Peyer's patch (tissue), 4 donors: ENCODE data around the gene SLC11A2.
A peak's percentile ranks its signal among the peaks of the same experiment; 100 is the strongest.

Experiments
- POLR2A ChIP-seq, 2 donors: fragments of 450-650 bp; IDR thresholded peaks; one replicate each; pipeline ENCODE4 v1.5.1; 2017; ENCODE audit warnings: antibody characterized with exemption in 2 of 2, mild to moderate bottlenecking in 2 of 2, moderate library complexity in 2 of 2
- TF ChIP-seq, protein P1 (sequence below), 6 experiments: fragments of 450-650 bp in 4 of 6; fragments of 200-600 bp in 2 of 6; sonication (generic) in 1 of 6; IDR thresholded peaks; one replicate each; pipeline ENCODE4 v1.5.1; 2017 to 2019; ENCODE audit warnings: antibody characterized with exemption in 6 of 6, mild to moderate bottlenecking in 3 of 6, moderate library complexity in 1 of 6

GRCh38 chr12:50932787-50933280 lies 93.3 kb downstream of the SLC11A2 start:
- TF ChIP-seq, protein P1, sequence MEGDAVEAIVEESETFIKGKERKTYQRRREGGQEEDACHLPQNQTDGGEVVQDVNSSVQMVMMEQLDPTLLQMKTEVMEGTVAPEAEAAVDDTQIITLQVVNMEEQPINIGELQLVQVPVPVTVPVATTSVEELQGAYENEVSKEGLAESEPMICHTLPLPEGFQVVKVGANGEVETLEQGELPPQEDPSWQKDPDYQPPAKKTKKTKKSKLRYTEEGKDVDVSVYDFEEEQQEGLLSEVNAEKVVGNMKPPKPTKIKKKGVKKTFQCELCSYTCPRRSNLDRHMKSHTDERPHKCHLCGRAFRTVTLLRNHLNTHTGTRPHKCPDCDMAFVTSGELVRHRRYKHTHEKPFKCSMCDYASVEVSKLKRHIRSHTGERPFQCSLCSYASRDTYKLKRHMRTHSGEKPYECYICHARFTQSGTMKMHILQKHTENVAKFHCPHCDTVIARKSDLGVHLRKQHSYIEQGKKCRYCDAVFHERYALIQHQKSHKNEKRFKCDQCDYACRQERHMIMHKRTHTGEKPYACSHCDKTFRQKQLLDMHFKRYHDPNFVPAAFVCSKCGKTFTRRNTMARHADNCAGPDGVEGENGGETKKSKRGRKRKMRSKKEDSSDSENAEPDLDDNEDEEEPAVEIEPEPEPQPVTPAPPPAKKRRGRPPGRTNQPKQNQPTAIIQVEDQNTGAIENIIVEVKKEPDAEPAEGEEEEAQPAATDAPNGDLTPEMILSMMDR (IDR thresholded peaks at IDR 0.05): no peak
- TF ChIP-seq POLR2A (IDR thresholded peaks at IDR 0.05): peak in 1 of 2 donors; percentile 40
